ENCODE data around the gene XPO5.

DNA sequence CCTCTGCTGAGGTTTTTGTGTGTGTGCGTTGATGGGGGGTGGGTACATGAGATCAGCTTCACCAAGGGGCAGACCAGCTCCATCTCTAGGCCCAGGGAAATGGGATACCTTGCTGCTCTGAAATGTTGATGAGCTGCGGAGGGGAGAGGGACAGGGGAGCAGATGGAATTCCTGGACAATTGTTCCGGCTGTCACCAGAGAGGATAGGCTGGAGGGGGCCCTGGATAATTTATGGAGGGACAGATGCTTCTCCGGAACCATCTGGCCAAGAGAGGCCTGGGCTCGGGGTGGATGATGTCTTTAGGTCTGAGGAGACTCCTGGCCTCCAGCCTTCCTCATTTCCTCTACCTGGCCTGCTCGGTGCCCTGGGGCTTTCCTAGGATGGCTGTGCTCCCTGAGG is 100.3 kb downstream of the XPO5 start:
- TF ChIP-seq, protein P1, sequence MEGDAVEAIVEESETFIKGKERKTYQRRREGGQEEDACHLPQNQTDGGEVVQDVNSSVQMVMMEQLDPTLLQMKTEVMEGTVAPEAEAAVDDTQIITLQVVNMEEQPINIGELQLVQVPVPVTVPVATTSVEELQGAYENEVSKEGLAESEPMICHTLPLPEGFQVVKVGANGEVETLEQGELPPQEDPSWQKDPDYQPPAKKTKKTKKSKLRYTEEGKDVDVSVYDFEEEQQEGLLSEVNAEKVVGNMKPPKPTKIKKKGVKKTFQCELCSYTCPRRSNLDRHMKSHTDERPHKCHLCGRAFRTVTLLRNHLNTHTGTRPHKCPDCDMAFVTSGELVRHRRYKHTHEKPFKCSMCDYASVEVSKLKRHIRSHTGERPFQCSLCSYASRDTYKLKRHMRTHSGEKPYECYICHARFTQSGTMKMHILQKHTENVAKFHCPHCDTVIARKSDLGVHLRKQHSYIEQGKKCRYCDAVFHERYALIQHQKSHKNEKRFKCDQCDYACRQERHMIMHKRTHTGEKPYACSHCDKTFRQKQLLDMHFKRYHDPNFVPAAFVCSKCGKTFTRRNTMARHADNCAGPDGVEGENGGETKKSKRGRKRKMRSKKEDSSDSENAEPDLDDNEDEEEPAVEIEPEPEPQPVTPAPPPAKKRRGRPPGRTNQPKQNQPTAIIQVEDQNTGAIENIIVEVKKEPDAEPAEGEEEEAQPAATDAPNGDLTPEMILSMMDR (IDR thresholded peaks at IDR 0.05; ENCODE audit: borderline replicate concordance, extremely low read depth, low read length, poor library complexity, severe bottlenecking): no peak
- TF ChIP-seq EZH2 (IDR thresholded peaks at IDR 0.05; ENCODE audit: borderline replicate concordance, low read depth, low read length, severe bottlenecking): no peak
